Mucosa of rectum (tissue), 2 donors: ENCODE measurements around the gene MYO1E.
"Not testable (repeated sequence)": the region's sequence is repeated elsewhere in the genome, so short reads cannot be mapped to it uniquely, and the experiment has no call there.

Experiments
- H3K27ac ChIP-seq, 2 donors: one replicate each; pipeline ENCODE4 v1.7.0; 2013; ENCODE audit warnings: inconsistent platforms in 2 of 2, low read depth in 2 of 2, low read length in 2 of 2
- H3K27me3 ChIP-seq, 2 donors: one replicate each; pipeline ENCODE4 v1.7.0; 2013; ENCODE audit warnings: low read length in 2 of 2; ENCODE audit not compliant: control insufficient read depth in 2 of 2, insufficient read depth in 2 of 2
- H3K36me3 ChIP-seq, 2 donors: one replicate each; pipeline ENCODE4 v1.7.0; 2013; ENCODE audit warnings: low read length in 2 of 2; ENCODE audit not compliant: control insufficient read depth in 2 of 2, insufficient read depth in 2 of 2
- H3K4me1 ChIP-seq, 2 donors: one replicate each; pipeline ENCODE4 v1.7.0; 2013; ENCODE audit warnings: low read length in 2 of 2, mild to moderate bottlenecking in 1 of 2; ENCODE audit not compliant: control insufficient read depth in 2 of 2, insufficient read depth in 2 of 2
- H3K4me3 ChIP-seq, 2 donors: one replicate each; pipeline ENCODE4 v1.7.0; 2013; ENCODE audit warnings: low read length in 2 of 2
- H3K9ac ChIP-seq, 2 donors: one replicate each; pipeline ENCODE4 v1.7.0; 2013; ENCODE audit warnings: low read length in 2 of 2, low read depth in 1 of 2, mild to moderate bottlenecking in 1 of 2
- H3K9me3 ChIP-seq, 2 donors: one replicate each; pipeline ENCODE4 v1.7.0; 2013; ENCODE audit warnings: low read length in 2 of 2; ENCODE audit not compliant: control insufficient read depth in 2 of 2
- donor health status: healthy.
- donor health status: Normal muscosa, but diverticular disease.

The MYO1E gene

DNA sequence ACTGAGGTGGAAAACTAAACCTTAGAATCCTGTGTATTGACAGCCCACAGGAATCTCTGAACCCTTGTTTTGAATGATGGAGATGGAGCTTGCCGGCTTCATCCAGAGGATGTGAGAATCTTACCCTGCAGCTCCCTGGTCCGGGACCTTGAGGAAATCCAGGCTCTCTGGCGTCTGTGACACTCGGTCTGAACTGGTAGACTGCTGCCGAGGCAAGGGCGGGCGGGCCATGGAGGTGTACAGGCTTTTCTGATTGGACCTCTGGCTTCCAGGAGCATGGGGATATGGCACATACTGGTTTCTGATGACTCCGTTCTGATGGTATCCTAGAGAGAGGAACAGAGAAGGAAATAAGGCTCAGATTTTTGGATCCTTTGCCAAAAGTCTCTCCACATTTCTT is 219.2 kb downstream of the MYO1E start:
- Histone ChIP-seq H3K4me3 (no peak overlapping the region), H3K27ac (no peak overlapping the region), H3K27me3 (no peaks in the 10 kb centered on the region), H3K9ac (no peak overlapping the region), H3K4me1 (no peaks in the 10 kb centered on the region), H3K36me3 (peaks cover 56 to 68% of the 10 kb centered on the region in 2 donors), H3K9me3 (no peaks in the 10 kb centered on the region)

DNA sequence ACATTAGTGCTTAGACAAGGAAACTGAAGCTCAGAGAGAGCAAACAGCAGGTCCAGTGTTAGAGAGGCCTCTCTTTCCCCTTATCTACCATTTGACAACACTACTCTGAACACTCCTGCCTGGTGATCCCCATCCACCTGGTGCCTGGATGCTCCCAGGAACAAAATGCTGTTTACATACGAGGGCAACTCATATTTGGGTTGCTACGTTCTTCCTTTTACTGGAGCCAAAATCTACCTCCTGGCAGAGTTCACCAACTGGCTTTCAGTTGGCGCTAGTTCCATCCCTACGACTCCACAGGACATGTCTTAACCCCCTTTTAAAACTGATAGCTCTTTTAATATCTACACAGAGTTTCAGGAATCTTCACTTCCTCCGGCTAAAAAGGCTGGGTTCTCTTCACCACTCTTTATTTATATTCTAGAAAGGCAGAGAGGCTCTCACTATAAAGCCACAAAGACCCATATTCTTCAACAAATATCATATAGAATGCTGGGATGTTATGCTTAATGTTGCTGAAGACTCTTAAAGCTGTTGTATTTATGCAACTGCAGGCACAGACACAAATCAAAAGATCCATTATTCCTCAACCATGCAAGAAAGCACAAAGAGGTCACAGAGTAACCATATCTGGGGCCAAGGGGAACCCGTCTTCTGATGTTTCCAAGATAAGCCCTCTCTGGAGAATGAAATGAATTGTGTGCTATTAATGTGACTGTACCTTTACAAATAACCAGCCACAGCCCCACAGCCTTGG is 219.8 kb downstream of the MYO1E start:
- H3K4me3 ChIP-seq = no peak overlapping the region
- peaks cover 50 to 66% of the 10 kb centered on the region in 2 donors for H3K36me3 ChIP-seq
- H3K9me3 ChIP-seq = no peaks in the 10 kb centered on the region
- no peak overlapping the region for H3K27ac ChIP-seq
- no peaks in the 10 kb centered on the region for H3K27me3 ChIP-seq
- H3K4me1 ChIP-seq = no peaks in the 10 kb centered on the region
- no peak overlapping the region for H3K9ac ChIP-seq

DNA sequence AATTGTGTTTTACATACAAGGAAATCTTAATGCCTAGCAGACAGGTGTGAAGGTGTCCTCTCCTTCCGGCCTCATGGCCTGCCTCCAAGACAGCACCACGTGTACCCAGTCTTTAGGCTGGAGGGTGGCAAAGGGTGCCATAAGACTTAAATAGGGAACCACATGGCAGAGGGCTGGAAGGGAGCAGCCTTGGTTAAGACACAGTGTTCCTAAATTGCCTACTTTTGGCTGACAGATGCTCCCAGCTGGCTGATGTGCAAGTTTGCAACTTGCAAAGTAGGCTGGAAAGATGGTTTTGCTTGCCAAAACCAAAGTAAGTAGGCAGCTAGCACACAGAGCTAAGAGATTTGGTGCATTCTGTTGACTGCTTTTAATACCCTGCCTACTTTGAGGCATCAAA is 222.5 kb downstream of the MYO1E start:
- H3K4me1 ChIP-seq = no peaks in the 10 kb centered on the region
- H3K9me3 ChIP-seq = no peaks in the 10 kb centered on the region
- no peak overlapping the region for H3K27ac ChIP-seq
- no peaks in the 10 kb centered on the region for H3K27me3 ChIP-seq
- H3K4me3 ChIP-seq = no peak overlapping the region
- no peak overlapping the region for H3K9ac ChIP-seq
- peaks cover 61 to 65% of the 10 kb centered on the region in 2 donors for H3K36me3 ChIP-seq

DNA sequence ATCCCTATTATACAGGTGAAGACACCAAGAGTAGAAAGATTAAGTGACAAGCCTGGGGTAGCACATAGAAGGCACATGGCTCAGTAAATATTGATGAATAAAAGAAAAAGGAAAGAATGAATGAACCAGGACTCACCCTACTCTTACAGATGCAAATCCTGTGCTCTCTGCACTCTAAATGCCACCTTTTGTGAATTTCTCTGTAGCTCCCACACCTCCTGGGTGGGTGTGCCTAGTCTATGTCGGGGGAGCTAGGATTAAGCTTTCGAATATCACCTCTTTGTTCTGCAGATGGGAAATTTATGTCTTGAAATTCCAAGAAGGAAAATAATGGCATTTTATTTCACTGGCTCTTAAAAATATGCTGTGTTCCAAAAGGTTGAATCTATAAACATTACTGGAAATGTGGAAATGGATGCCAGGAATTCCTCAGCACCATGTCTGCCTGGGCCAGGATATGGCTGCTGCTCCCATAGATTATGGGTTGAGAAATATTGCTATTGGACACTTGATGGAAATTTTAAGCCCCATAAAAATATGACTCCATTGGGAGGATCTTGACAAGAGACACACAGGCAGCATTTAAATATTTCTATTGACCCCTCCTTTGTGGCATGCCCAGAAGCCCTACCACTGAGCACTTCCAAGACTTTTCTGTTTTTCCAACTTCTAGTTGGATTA is 224.4 kb downstream of the MYO1E start:
- Histone ChIP-seq H3K9ac (no peak overlapping the region), H3K4me1 (no peaks in the 10 kb centered on the region), H3K27ac (no peak overlapping the region), H3K9me3 (no peaks in the 10 kb centered on the region), H3K36me3 (peaks cover 54 to 56% of the 10 kb centered on the region in 2 donors), H3K4me3 (no peak overlapping the region), H3K27me3 (no peaks in the 10 kb centered on the region)

- Histone ChIP-seq H3K36me3 (peaks cover 49 to 53% of the 10 kb centered on the region in 2 donors), H3K9me3 (no peaks in the 10 kb centered on the region), H3K9ac (no peak overlapping the region), H3K4me1 (no peaks in the 10 kb centered on the region), H3K4me3 (no peak overlapping the region), H3K27ac (no peak overlapping the region), H3K27me3 (no peaks in the 10 kb centered on the region)
Measured at GRCh38 chr15:59147666-59148065, 225.0 kb downstream of the MYO1E start.

- H3K36me3 ChIP-seq = peaks cover 29 to 32% of the 10 kb centered on the region in 2 donors
- H3K4me1 ChIP-seq, H3K27ac ChIP-seq, H3K27me3 ChIP-seq, H3K9ac ChIP-seq, H3K9me3 ChIP-seq, H3K4me3 ChIP-seq: not testable (repeated sequence)
Measured at GRCh38 chr15:59144594-59144993, 228.1 kb downstream of the MYO1E start.

- Histone ChIP-seq H3K9me3 (no peaks in the 10 kb centered on the region), H3K27me3 (no peaks in the 10 kb centered on the region), H3K36me3 (peaks cover 28 to 30% of the 10 kb centered on the region in 2 donors), H3K4me3 (no peak overlapping the region), H3K27ac (no peak overlapping the region), H3K9ac (no peak overlapping the region), H3K4me1 (peaks cover 4 to 5% of the 10 kb centered on the region in 2 donors)
Measured at GRCh38 chr15:59143281-59143680, 229.4 kb downstream of the MYO1E start.

- no peaks in the 10 kb centered on the region for H3K27me3 ChIP-seq
- no peak overlapping the region for H3K4me3 ChIP-seq
Measured at GRCh38 chr15:59140422-59141226, 232.0 kb downstream of the MYO1E start.

DNA sequence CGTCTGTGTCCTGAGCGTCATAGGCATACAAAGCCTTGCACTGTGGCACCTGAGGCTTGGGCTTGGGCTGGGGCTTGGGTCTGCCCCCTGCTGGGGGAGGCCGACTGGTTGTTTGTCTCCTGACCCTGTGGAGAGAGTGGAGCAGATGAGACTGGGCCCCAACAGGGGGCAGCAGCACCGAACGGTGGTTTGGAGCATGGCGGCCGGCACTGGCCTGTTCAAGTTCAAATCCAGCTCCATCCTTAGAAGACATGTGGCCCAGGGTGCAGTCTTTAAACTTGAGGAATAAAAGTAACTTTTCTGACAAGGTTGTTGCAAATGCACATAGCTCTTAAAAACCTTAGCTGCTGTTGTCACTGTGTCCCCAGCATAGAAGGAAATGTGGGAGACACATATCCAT is 234.4 kb downstream of the MYO1E start:
- peaks cover 9 to 13% of the 10 kb centered on the region in 2 donors for H3K4me1 ChIP-seq
- H3K27me3 ChIP-seq = no peaks in the 10 kb centered on the region
- no peak overlapping the region for H3K27ac ChIP-seq
- H3K9ac ChIP-seq = no peak overlapping the region
- H3K4me3 ChIP-seq = no peak overlapping the region
- no peaks in the 10 kb centered on the region for H3K9me3 ChIP-seq
- H3K36me3 ChIP-seq = peaks cover 43 to 45% of the 10 kb centered on the region in 2 donors

More at GRCh38 chr15:59140422-59141226, 232.0 kb downstream of the MYO1E start:
- Histone ChIP-seq H3K36me3 (peaks cover 34 to 36% of the 10 kb centered on the region in 2 donors), H3K9me3 (no peaks in the 10 kb centered on the region), H3K27ac (no peak overlapping the region), H3K9ac (no peak overlapping the region), H3K4me1 (peaks cover 4 to 5% of the 10 kb centered on the region in 2 donors)

DNA sequence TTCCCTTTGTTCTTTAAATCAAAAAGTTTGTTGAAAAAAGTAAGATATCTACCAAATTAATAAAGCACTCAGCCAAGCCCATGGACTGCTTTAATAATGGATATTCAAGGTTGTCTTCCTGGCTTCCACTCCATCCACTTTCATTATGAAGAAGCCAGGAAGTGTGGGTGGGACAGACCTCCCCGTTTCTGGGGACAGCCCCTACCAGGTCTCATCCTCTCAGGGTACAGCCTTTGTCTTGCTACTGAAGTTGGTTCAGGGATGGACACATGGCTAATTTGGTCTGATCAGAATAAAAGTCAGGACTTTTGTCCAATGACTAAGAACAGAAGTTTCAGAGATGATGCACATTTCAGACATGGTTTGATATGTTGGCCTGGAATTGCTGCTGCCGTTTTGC is 235.1 kb downstream of the MYO1E start:
- peaks cover 42% of the 10 kb centered on the region in 2 donors for H3K36me3 ChIP-seq

More for the DNA sequence above, 235.1 kb downstream of the MYO1E start:
- Histone ChIP-seq H3K4me3 (no peak overlapping the region), H3K9ac (no peak overlapping the region), H3K27me3 (no peaks in the 10 kb centered on the region), H3K4me1 (peaks cover 15 to 18% of the 10 kb centered on the region in 2 donors), H3K9me3 (no peaks in the 10 kb centered on the region), H3K27ac (no peak overlapping the region)
